Naive thymus-derived CD8-positive, alpha-beta T cell (primary cell): ENCODE data around the gene ADAMTS2. TPM values are rescaled to one million over a fixed set of nuclear protein-coding genes. Genes with fewer than 3 reads are reported as not detected.

Source experiments
- ATAC-seq, 2 donors: fragments of 150-1000 bp; cut with Tn5 transposase in 1 of 2; sonication (Bioruptor Pico), chemical (Tn5 transposase) in 1 of 2; 1 replicate in 1 of 2; 2 replicates in 1 of 2; pipeline ENCODE4 v1.10.0; 2021; ENCODE audit warnings: mild to moderate bottlenecking in 2 of 2, moderate library complexity in 2 of 2
- POLR2A ChIA-PET: fragments of 350-600 bp; sonication (Branson Sonifier 250); formaldehyde crosslinking; loops from one replicate; lab custom pipeline; 2021; ENCODE audit warnings: antibody characterized with exemption; lab: Charles Lee
- DNase-seq, 10 donors: peaks; one replicate each; pipeline versions ENCODE4 v3.0.0 to v3.0.0-alpha.2; 2020 to 2022
- H3K27ac Mint-ChIP-seq, 10 donors: one replicate each; pipeline ENCODE4 v1.8.0; 2020 to 2022; ENCODE audit warnings: mild to moderate bottlenecking in 10 of 10, mixed read lengths in 10 of 10, moderate library complexity in 4 of 10, inconsistent platforms in 1 of 10
- H3K27me3 Mint-ChIP-seq, 5 donors: one replicate each; pipeline ENCODE4 v1.8.0; 2021 to 2022; ENCODE audit warnings: mixed read lengths in 5 of 5
- H3K36me3 Mint-ChIP-seq, 3 donors: one replicate each; pipeline ENCODE4 v1.8.0; 2020 to 2022; ENCODE audit warnings: mixed read lengths in 3 of 3, mild to moderate bottlenecking in 2 of 3, inconsistent platforms in 1 of 3
- H3K4me1 Mint-ChIP-seq, 4 donors: one replicate each; pipeline ENCODE4 v1.8.0; 2021 to 2022; ENCODE audit warnings: mixed read lengths in 4 of 4
- H3K4me3 Mint-ChIP-seq, 10 donors: one replicate each; pipeline ENCODE4 v1.8.0; 2020 to 2022; ENCODE audit warnings: mild to moderate bottlenecking in 10 of 10, mixed read lengths in 10 of 10, moderate library complexity in 6 of 10, inconsistent platforms in 1 of 10
- H3K9me3 Mint-ChIP-seq, 9 donors: one replicate each; pipeline ENCODE4 v1.8.0; 2020 to 2022; ENCODE audit warnings: mixed read lengths in 9 of 9, mild to moderate bottlenecking in 3 of 9, inconsistent platforms in 1 of 9, moderate library complexity in 1 of 9
- polyA plus RNA-seq, 3 donors: library from polyadenylated mRNA; unstranded; fragments of 300-500 nt; fragmentation: Illumina TruSeq; gene quantifications; one replicate each; pipeline ENCODE4 v1.2.3, GENCODE V29; 2021
- total RNA-seq, 8 experiments: library from RNA in 2 of 8; stranded (reverse) in 2 of 8; gene quantifications; one replicate each; pipeline ENCODE4 v1.2.3 and lab custom pipeline; 2021 to 2026

The ADAMTS2 gene
- total and polyA plus RNA-seq, 5 experiments from 2014 or later = 0.02 TPM; not detected in 4

- Mint-ChIP-seq H3K4me1 (peaks cover 7 to 31% (median 15%) of the 10 kb centered on the region in 4 donors), H3K27me3 (peaks cover 5 to 57% (median 19%) of the 10 kb centered on the region in 5 donors), H3K36me3 (peaks cover 0 to 4% (median 0%) of the 10 kb centered on the region in 3 donors), H3K4me3 (peak overlapping the region in 1 of 10 donors; percentile 61), H3K27ac (no peak overlapping the region), H3K9me3 (peaks cover 0 to 15% (median 5%) of the 10 kb centered on the region in 9 donors)
- ATAC-seq (no peak), DNase-seq (peak in 1 of 10 donors; percentile 58)
- POLR2A ChIA-PET = no interaction called here
These were observed 164.2 kb downstream of the ADAMTS2 start for GRCh38 chr5:179180921-179181645.

GRCh38 chr5:179180061-179180610 is 165.1 kb downstream of the ADAMTS2 start:
- POLR2A ChIA-PET = no interaction called here
- Mint-ChIP-seq H3K4me3 (no peak overlapping the region), H3K9me3 (peaks cover 0 to 15% (median 5%) of the 10 kb centered on the region in 9 donors), H3K27ac (no peak overlapping the region), H3K4me1 (peaks cover 7 to 31% (median 15%) of the 10 kb centered on the region in 4 donors), H3K36me3 (peaks cover 0 to 4% (median 0%) of the 10 kb centered on the region in 3 donors), H3K27me3 (peaks cover 5 to 51% (median 16%) of the 10 kb centered on the region in 5 donors)
- ATAC-seq (no peak), DNase-seq (no peak)

- Mint-ChIP-seq H3K27ac (peak overlapping the region in 1 of 10 donors; percentile 56), H3K4me1 (peaks cover 7 to 22% (median 14%) of the 10 kb centered on the region in 4 donors), H3K27me3 (peaks cover 6 to 34% (median 11%) of the 10 kb centered on the region in 5 donors), H3K4me3 (no peak overlapping the region), H3K36me3 (peaks cover 0 to 4% (median 0%) of the 10 kb centered on the region in 3 donors), H3K9me3 (peaks cover 0 to 15% (median 5%) of the 10 kb centered on the region in 9 donors)
- ATAC-seq (no peak), DNase-seq (no peak)
- POLR2A ChIA-PET = no interaction called here
These were observed 167.3 kb downstream of the ADAMTS2 start for GRCh38 chr5:179177711-179178575.

- Mint-ChIP-seq H3K36me3 (peaks cover 0 to 4% (median 0%) of the 10 kb centered on the region in 3 donors), H3K9me3 (peaks cover 0 to 15% (median 5%) of the 10 kb centered on the region in 9 donors), H3K4me3 (no peak overlapping the region), H3K27me3 (peaks cover 6 to 24% (median 7%) of the 10 kb centered on the region in 5 donors), H3K27ac (no peak overlapping the region), H3K4me1 (peaks cover 2 to 13% (median 4%) of the 10 kb centered on the region in 4 donors)
- DNase-seq = no peak
- no peak for ATAC-seq
- POLR2A ChIA-PET = no interaction called here
These were observed 168.6 kb downstream of the ADAMTS2 start for GRCh38 chr5:179176571-179177230.

GRCh38 chr5:179176166-179176565 is 169.1 kb downstream of the ADAMTS2 start:
- Mint-ChIP-seq H3K27me3 (peaks cover 6 to 19% (median 7%) of the 10 kb centered on the region in 5 donors), H3K4me3 (no peak overlapping the region), H3K9me3 (peaks cover 0 to 15% (median 5%) of the 10 kb centered on the region in 9 donors), H3K36me3 (peaks cover 0 to 4% (median 0%) of the 10 kb centered on the region in 3 donors), H3K27ac (no peak overlapping the region), H3K4me1 (peaks cover 0 to 8% (median under 1%) of the 10 kb centered on the region in 4 donors)
- no peak for ATAC-seq
- POLR2A ChIA-PET = no interaction called here
- no peak for DNase-seq

GRCh38 chr5:179171816-179172745 is 173.2 kb downstream of the ADAMTS2 start:
- Mint-ChIP-seq H3K4me1 (peaks cover 0 to 6% (median 4%) of the 10 kb centered on the region in 4 donors), H3K36me3 (no peaks in the 10 kb centered on the region), H3K27me3 (peaks cover 3 to 18% (median 5%) of the 10 kb centered on the region in 5 donors), H3K4me3 (no peak overlapping the region), H3K27ac (no peak overlapping the region), H3K9me3 (peaks cover 0 to 6% (median 0%) of the 10 kb centered on the region in 9 donors)
- POLR2A ChIA-PET = no interaction called here
- DNase-seq (peak in 1 of 10 donors; percentile 45), ATAC-seq (no peak)

- DNase-seq = peak in 1 of 10 donors; percentile 54
- POLR2A ChIA-PET = no interaction called here
These were observed 173.9 kb downstream of the ADAMTS2 start for GRCh38 chr5:179171251-179171815.

GRCh38 chr5:179170606-179171005 is 174.7 kb downstream of the ADAMTS2 start:
- POLR2A ChIA-PET = no interaction called here
- peak overlapping the region in 1 of 10 donors; percentile 41 for H3K27ac Mint-ChIP-seq
- peaks cover 0 to 6% (median 0%) of the 10 kb centered on the region in 9 donors for H3K9me3 Mint-ChIP-seq
- peaks cover 0 to 6% (median 5%) of the 10 kb centered on the region in 4 donors for H3K4me1 Mint-ChIP-seq
- peaks cover 1 to 9% (median 2%) of the 10 kb centered on the region in 5 donors for H3K27me3 Mint-ChIP-seq
- H3K36me3 Mint-ChIP-seq = no peaks in the 10 kb centered on the region
- H3K4me3 Mint-ChIP-seq = no peak overlapping the region
- DNase-seq (peak in 1 of 10 donors; percentile 2), ATAC-seq (no peak)

More at GRCh38 chr5:179171251-179171815, 173.9 kb downstream of the ADAMTS2 start:
- no peak for ATAC-seq
- peak overlapping the region in 2 of 10 donors; percentile 44 to 75 for H3K27ac Mint-ChIP-seq
- H3K4me3 Mint-ChIP-seq = no peak overlapping the region
- H3K36me3 Mint-ChIP-seq = no peaks in the 10 kb centered on the region
- peaks cover 1 to 12% (median 4%) of the 10 kb centered on the region in 5 donors for H3K27me3 Mint-ChIP-seq
- H3K9me3 Mint-ChIP-seq = peaks cover 0 to 6% (median 0%) of the 10 kb centered on the region in 9 donors
- H3K4me1 Mint-ChIP-seq = peaks cover 0 to 6% (median 5%) of the 10 kb centered on the region in 4 donors

GRCh38 chr5:179169836-179170235 is 175.4 kb downstream of the ADAMTS2 start:
- DNase-seq (no peak), ATAC-seq (no peak)
- H3K4me1 Mint-ChIP-seq = peaks cover 0 to 6% (median 5%) of the 10 kb centered on the region in 4 donors
- peaks cover 1 to 9% (median 2%) of the 10 kb centered on the region in 5 donors for H3K27me3 Mint-ChIP-seq
- POLR2A ChIA-PET = no interaction called here
- H3K36me3 Mint-ChIP-seq = no peaks in the 10 kb centered on the region
- H3K4me3 Mint-ChIP-seq = no peak overlapping the region
- peak overlapping the region in 1 of 10 donors; percentile 62 for H3K27ac Mint-ChIP-seq
- H3K9me3 Mint-ChIP-seq = peaks cover 0 to 6% (median 0%) of the 10 kb centered on the region in 9 donors

GRCh38 chr5:179168664-179169063 is 176.6 kb downstream of the ADAMTS2 start:
- POLR2A ChIA-PET = no interaction called here
- H3K27me3 Mint-ChIP-seq = peaks cover 0 to 9% (median 2%) of the 10 kb centered on the region in 5 donors
- DNase-seq (no peak), ATAC-seq (no peak)
- H3K36me3 Mint-ChIP-seq = no peaks in the 10 kb centered on the region
- H3K4me1 Mint-ChIP-seq = peaks cover 0 to 7% (median 6%) of the 10 kb centered on the region in 4 donors
- H3K27ac Mint-ChIP-seq = no peak overlapping the region
- H3K9me3 Mint-ChIP-seq = peaks cover 0 to 6% (median 0%) of the 10 kb centered on the region in 9 donors
- H3K4me3 Mint-ChIP-seq = no peak overlapping the region
